HUES64 (cell line): ENCODE results near the gene ALOXE3.

Experiments
- H3K27ac ChIP-seq: 2 replicates; pipeline ENCODE4 v1.7.0; 2013; ENCODE audit warnings: low read depth, low read length, inconsistent platforms
- H3K27me3 ChIP-seq: 2 replicates; pipeline ENCODE4 v1.6.1; 2013; ENCODE audit warnings: mild to moderate bottlenecking, low read length; ENCODE audit not compliant: insufficient read depth
- H3K36me3 ChIP-seq: 2 replicates; pipeline ENCODE4 v1.6.1; 2013; ENCODE audit warnings: mild to moderate bottlenecking, low read length; ENCODE audit not compliant: insufficient read depth
- H3K4me1 ChIP-seq: 2 replicates; pipeline ENCODE4 v1.6.1; 2013; ENCODE audit warnings: mild to moderate bottlenecking, low read length, moderate library complexity; ENCODE audit not compliant: insufficient read depth
- H3K4me3 ChIP-seq: 2 replicates; pipeline ENCODE4 v1.5.1; 2013; ENCODE audit warnings: mild to moderate bottlenecking, low read length, moderate library complexity
- H3K9ac ChIP-seq: 2 replicates; pipeline ENCODE4 v1.6.1; 2013; ENCODE audit warnings: mild to moderate bottlenecking, low read depth, low read length
- H3K9me3 ChIP-seq: 2 replicates; pipeline ENCODE4 v1.6.1; 2013; ENCODE audit warnings: low read depth, low read length; ENCODE audit not compliant: insufficient read depth
- WGBS: fragments of 150-250, 120-280 bp; methylation state at CpG from one replicate; pipeline ENCODE4 v1.1.7; 2013; ENCODE audit warnings: missing lambda C conversion rate; 5-methylcytosine and 5-hydroxymethylcytosine counted together

ALOXE3 gene

GRCh38 chr17:8146381-8147140 is 28.2 kb upstream of the ALOXE3 start:
- H3K36me3 ChIP-seq, result peaks cover 67% of the 10 kb centered on the region
- H3K9ac ChIP-seq, result no peak overlapping the region

GRCh38 chr17:8145811-8146210 is 27.5 kb upstream of the ALOXE3 start:
- 96% methylated on average over 12 of the region's 12 CpGs for WGBS
- H3K27ac ChIP-seq, result no peak overlapping the region
- H3K36me3 ChIP-seq, result peaks cover 74% of the 10 kb centered on the region

More at GRCh38 chr17:8146381-8147140, 28.2 kb upstream of the ALOXE3 start:
- peaks cover 4% of the 10 kb centered on the region for H3K4me1 ChIP-seq
- WGBS, result 95% methylated on average over 14 of the region's 14 CpGs
- H3K9me3 ChIP-seq, result no peaks in the 10 kb centered on the region
- no peak overlapping the region for H3K27ac ChIP-seq
- H3K27me3 ChIP-seq, result no peaks in the 10 kb centered on the region
- H3K4me3 ChIP-seq, result no peak overlapping the region

GRCh38 chr17:8144401-8145231 is 26.3 kb upstream of the ALOXE3 start:
- 94% methylated on average over 15 of the region's 15 CpGs for WGBS
- Histone ChIP-seq H3K9ac (no peak overlapping the region), H3K27me3 (no peaks in the 10 kb centered on the region), H3K36me3 (peaks cover 75% of the 10 kb centered on the region), H3K4me1 (no peaks in the 10 kb centered on the region), H3K4me3 (no peak overlapping the region), H3K9me3 (no peaks in the 10 kb centered on the region), H3K27ac (no peak overlapping the region)

More at GRCh38 chr17:8145811-8146210, 27.5 kb upstream of the ALOXE3 start:
- no peaks in the 10 kb centered on the region for H3K9me3 ChIP-seq
- no peaks in the 10 kb centered on the region for H3K27me3 ChIP-seq
- H3K4me3 ChIP-seq, result no peak overlapping the region
- no peak overlapping the region for H3K9ac ChIP-seq
- H3K4me1 ChIP-seq, result peaks cover 1% of the 10 kb centered on the region

- H3K9me3 ChIP-seq, result no peaks in the 10 kb centered on the region
- WGBS, result 94% methylated on average over 22 of the region's 22 CpGs
- H3K27me3 ChIP-seq, result no peaks in the 10 kb centered on the region
- H3K27ac ChIP-seq, result no peak overlapping the region
- no peak overlapping the region for H3K4me3 ChIP-seq
- no peaks in the 10 kb centered on the region for H3K4me1 ChIP-seq
- H3K36me3 ChIP-seq, result peaks cover 69% of the 10 kb centered on the region
- no peak overlapping the region for H3K9ac ChIP-seq
Measured at GRCh38 chr17:8143581-8144400, 25.5 kb upstream of the ALOXE3 start.

- 93% methylated on average over 14 of the region's 15 CpGs for WGBS
- Histone ChIP-seq H3K36me3 (peaks cover 63% of the 10 kb centered on the region), H3K9me3 (no peaks in the 10 kb centered on the region), H3K4me3 (no peak overlapping the region), H3K9ac (no peak overlapping the region), H3K4me1 (no peaks in the 10 kb centered on the region), H3K27ac (no peak overlapping the region), H3K27me3 (no peaks in the 10 kb centered on the region)
Measured at GRCh38 chr17:8142887-8143580, 24.7 kb upstream of the ALOXE3 start.

GRCh38 chr17:8142158-8142886 is 24.0 kb upstream of the ALOXE3 start:
- Histone ChIP-seq H3K4me3 (no peak overlapping the region), H3K27ac (no peak overlapping the region), H3K9me3 (no peaks in the 10 kb centered on the region), H3K9ac (no peak overlapping the region), H3K4me1 (no peaks in the 10 kb centered on the region), H3K27me3 (peaks cover 5% of the 10 kb centered on the region), H3K36me3 (peaks cover 55% of the 10 kb centered on the region)
- 94% methylated on average over 23 of the region's 23 CpGs for WGBS

- Histone ChIP-seq H3K36me3 (peaks cover 50% of the 10 kb centered on the region), H3K27me3 (peaks cover 9% of the 10 kb centered on the region), H3K9ac (no peak overlapping the region), H3K9me3 (no peaks in the 10 kb centered on the region), H3K4me3 (no peak overlapping the region), H3K4me1 (no peaks in the 10 kb centered on the region), H3K27ac (no peak overlapping the region)
- WGBS, result 93% methylated on average over 11 of the region's 11 CpGs
Measured at GRCh38 chr17:8141741-8142140, 23.4 kb upstream of the ALOXE3 start.

GRCh38 chr17:8141045-8141444 is 22.7 kb upstream of the ALOXE3 start:
- Histone ChIP-seq H3K36me3 (peaks cover 43% of the 10 kb centered on the region), H3K9me3 (no peaks in the 10 kb centered on the region), H3K4me3 (no peak overlapping the region), H3K9ac (no peak overlapping the region), H3K27me3 (peaks cover 12% of the 10 kb centered on the region), H3K27ac (no peak overlapping the region), H3K4me1 (no peaks in the 10 kb centered on the region)
- whole genome bisulfite sequencing, result 92% methylated on average over 7 of the region's 7 CpGs

- no peak overlapping the region for H3K9ac ChIP-seq
- H3K27me3 ChIP-seq, result peaks cover 12% of the 10 kb centered on the region
- no peak overlapping the region for H3K27ac ChIP-seq
- no peaks in the 10 kb centered on the region for H3K4me1 ChIP-seq
- WGBS, result 94% methylated on average over 17 of the region's 18 CpGs
- H3K9me3 ChIP-seq, result no peaks in the 10 kb centered on the region
- H3K36me3 ChIP-seq, result peaks cover 36% of the 10 kb centered on the region
- no peak overlapping the region for H3K4me3 ChIP-seq
Measured at GRCh38 chr17:8140065-8141029, 22.0 kb upstream of the ALOXE3 start.
